GM10266 (cell line): Measurements from ENCODE around the gene TRPV4.

Source experiments
- DNase-seq: peaks from one replicate; pipeline ENCODE4 v3.0.0; 2012; ENCODE audit errors: extremely low spot score
- TF ChIP-seq, protein P1 (sequence below): IDR thresholded peaks from 2 replicates; pipeline ENCODE4 v1.5.1; 2012; ENCODE audit warnings: mild to moderate bottlenecking, low read depth; ENCODE audit not compliant: control insufficient read depth, insufficient read depth; ENCODE audit errors: missing control alignments

Gene TRPV4

DNA sequence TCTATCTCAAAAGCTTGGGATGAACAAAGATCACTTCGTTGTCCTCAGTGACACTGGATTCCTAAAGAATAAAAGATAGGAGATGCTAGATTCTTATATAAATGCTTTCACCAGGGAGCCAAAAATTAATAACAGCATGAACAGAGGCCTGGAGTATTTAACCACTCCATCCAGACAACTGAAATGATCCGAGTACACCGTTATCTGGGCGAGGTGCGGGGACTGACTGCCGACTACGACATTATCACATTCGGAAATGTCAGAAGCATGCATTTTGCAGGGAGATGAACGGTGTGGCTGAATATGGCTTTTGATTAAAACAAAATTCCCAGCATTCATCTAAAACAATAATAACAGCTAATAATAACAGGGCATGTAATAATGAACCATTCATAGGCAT, 56.6 kb downstream of the TRPV4 start:
- DNase-seq: no peak
- TF ChIP-seq, protein P1, sequence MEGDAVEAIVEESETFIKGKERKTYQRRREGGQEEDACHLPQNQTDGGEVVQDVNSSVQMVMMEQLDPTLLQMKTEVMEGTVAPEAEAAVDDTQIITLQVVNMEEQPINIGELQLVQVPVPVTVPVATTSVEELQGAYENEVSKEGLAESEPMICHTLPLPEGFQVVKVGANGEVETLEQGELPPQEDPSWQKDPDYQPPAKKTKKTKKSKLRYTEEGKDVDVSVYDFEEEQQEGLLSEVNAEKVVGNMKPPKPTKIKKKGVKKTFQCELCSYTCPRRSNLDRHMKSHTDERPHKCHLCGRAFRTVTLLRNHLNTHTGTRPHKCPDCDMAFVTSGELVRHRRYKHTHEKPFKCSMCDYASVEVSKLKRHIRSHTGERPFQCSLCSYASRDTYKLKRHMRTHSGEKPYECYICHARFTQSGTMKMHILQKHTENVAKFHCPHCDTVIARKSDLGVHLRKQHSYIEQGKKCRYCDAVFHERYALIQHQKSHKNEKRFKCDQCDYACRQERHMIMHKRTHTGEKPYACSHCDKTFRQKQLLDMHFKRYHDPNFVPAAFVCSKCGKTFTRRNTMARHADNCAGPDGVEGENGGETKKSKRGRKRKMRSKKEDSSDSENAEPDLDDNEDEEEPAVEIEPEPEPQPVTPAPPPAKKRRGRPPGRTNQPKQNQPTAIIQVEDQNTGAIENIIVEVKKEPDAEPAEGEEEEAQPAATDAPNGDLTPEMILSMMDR: no peak

DNA sequence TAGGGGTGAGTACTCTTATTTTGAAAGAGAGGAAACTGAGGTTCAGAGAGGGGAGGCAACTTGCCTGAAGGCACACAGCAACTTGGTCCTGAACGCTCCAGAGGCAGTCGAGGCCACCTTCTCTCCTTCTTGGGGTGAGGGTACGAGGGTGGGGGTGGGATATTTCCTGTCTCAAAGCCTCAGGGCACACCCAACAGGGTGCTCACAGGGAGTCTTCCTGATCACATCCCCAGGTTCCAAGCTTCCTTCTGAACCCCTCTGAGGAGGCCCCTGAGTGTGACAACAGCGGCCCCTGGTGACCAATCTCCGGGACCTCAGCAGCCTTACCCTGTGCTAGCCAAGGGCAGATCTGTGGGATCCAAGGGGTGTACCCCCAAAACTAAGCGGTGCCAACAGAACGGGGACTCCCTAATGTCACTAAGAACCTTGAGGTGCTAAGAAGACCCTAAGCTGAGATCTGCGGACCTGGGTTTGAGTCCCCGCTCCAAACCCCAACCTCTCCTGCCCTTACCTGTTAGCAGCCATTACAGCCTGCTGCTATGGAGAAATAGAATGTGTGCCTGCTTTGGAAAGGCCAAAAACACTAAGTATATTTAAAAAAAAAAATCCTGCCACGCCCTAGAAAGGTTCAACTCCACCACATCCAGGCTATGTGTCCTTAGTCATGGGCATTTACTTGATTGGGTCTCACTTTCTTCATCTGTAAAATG, 57.9 kb downstream of the TRPV4 start:
- peak; percentile 84 for DNase-seq
- TF ChIP-seq, protein P1: peak; percentile 77

DNA sequence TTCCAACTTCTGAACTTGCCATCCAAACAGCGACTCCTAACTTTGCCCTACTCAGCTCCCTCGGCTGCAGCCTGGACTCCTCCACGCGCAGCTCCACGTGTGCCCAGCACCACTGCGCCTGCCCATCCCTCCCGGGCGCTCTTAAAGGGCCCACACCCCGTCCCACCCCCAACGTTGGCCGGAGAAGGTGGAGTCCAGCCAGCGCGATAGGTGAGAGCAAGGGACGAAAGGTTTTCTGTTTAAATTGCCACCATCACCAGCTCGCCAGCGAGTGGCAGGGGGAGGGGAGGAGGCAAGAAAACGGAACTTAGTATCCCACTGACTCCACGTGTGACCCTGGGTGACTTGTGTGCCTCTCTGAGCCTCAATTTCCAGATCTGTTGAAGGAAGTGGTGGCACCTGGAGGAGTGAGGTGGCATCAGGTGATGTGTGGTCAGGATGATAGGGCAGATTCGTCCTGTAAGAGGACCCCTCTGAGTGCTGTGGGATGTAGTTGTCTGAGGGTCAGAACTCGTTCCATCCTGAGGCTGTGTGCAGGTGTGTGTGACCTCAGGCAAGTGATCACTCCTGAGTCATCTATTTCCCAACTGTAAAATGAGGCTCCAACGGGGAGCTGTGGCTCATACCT, 59.7 kb downstream of the TRPV4 start:
- TF ChIP-seq, protein P1: no peak
- DNase-seq: no peak

DNA sequence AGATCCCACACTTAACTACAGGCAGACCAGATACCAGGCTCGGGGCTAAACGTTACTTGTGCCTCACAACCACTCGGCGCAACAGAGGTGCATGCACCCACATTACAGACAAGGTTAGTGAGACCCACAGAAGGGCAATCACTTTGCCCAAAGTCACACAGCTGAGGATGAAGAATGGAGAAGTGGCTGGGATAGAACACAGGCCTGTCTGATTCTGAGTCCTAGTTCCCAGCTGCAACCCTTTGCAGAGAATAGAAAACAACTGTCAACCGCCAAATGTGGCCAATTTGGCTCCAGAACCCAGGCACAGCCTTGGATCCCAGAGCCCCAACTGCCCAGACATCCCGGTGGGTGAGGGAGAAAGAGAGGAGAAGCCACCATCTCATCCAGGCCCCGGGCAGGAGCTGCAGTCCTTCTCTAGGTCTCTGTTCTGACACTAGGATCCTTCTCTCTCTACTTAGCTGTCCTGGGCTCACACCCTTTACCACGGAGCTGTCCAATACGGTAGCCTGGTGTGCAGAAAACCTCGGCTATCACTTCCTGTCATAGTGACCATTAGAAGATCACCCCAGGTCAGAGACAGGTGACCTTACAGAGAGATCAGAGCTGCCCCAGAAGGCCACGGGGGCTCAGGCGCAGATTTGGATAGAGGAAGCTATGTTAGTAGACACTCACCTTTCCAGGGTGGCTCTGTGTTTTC, 60.4 kb downstream of the TRPV4 start:
- DNase-seq: no peak
- TF ChIP-seq, protein P1: no peak

DNA sequence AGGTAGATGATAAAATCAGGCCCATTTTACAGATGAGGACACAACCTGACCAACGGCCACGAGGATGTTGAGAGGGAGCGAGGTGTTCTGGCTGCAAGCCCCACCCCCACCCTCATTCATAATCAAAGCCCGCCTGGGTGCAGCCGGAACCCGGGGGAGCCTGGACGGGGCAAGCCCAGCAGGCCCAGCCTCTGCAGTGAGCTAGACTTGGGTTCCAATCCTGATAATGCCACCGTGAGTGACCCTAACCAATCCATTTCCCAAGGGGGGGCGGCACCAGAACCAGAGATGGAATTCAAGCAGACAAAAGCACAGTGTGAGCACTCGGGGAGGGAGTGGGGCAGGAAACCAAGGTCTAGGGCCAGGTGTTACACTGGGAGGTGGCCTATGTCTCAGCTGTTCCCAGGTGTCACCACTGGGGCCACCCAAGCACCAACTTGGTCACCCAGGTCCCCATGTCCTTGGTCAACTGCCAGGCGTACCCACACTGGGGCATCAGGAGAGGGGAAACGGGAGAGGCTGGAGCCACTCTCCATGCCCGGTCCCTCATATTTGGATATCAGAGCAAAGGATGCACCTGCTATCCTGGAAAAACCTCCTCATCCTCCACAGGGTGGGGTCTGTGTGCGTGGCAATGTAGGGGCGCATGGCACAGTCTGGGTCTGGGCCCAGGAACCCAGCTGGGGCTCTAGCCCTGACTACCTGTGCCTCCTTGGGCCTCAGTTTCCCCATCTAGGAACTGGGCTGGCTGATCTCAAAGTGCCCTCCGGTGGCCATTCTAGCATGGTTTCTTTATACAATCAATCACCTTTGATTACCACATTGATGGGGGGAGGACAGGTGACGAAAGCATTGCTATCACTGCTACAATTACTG, 61.2 kb downstream of the TRPV4 start:
- no peak for DNase-seq
- TF ChIP-seq, protein P1: no peak

DNA sequence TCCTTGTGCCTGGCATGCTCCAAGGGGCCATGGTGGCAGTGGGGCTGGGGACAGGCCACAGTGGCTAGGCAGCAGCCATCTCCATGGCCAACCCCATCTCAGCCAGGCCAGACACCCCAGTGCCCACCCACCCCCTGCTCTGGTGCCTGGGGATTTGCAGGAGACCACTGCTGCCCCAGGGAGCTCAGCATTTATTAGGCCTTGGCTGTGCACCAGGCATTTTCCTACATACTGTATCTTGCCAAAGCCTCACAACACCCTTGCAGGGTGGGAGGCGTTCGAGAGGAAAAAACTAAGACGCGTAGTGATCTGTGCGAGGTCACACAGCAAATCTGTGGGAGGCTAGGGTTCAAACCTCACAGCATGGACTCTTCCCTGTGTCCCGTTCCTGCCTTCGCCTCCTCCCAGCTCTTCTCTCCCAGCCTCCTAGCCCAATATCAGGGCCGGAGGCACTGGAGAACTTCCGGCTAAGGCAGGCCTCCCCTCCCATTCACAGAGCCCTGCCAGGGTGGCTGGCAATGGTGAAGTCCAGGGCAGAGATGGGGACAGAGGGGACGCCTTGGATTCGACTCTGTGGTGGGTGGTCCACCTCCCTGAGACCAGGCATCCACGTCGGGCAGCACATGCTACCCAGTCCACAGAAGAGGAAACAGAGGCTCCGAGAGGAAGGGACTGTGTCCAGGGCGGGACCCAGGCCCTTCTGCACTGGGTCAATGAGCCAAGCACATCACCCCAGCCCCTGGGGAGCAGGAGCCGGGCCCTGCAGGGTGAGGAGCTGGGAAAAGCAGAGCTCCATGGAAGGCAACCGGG, 62.1 kb downstream of the TRPV4 start:
- DNase-seq: no peak
- TF ChIP-seq, protein P1: no peak
